Upper lobe of left lung (tissue), 6 donors: ENCODE results near the gene FOXP2. TPM values are rescaled to one million over a fixed set of nuclear protein-coding genes. Genes with fewer than 3 reads are reported as not detected.

Source experiments
- ATAC-seq, 2 donors: fragments of 200-7000 bp; cut with Tn5 transposase; one replicate each; pipeline ENCODE4 v1.9.1; 2022; ENCODE audit warnings: mild to moderate bottlenecking in 2 of 2, moderate library complexity in 2 of 2; ENCODE audit not compliant: low FRiP score in 2 of 2
- DNase-seq, 2 donors: peaks; one replicate each; pipeline ENCODE4 v3.0.0-alpha.2; 2019 to 2020
- H3K27ac ChIP-seq, 4 donors: fragments of 200-600 bp; sonication (generic); one replicate each; pipeline ENCODE4 v1.5.1; 2016 to 2019
- H3K27me3 ChIP-seq, 4 donors: fragments of 200-600 bp; sonication (generic); one replicate each; pipeline ENCODE4 v1.5.1; 2017 to 2019
- H3K36me3 ChIP-seq, 4 donors: fragments of 200-600 bp; sonication (generic); one replicate each; pipeline ENCODE4 v1.5.1; 2016 to 2019
- H3K4me1 ChIP-seq, 4 donors: fragments of 200-600 bp; sonication (generic); one replicate each; pipeline ENCODE4 v1.5.1; 2018 to 2019
- H3K4me3 ChIP-seq, 4 donors: fragments of 200-600 bp; sonication (generic); one replicate each; pipeline ENCODE4 v1.5.1; 2017 to 2019; ENCODE audit warnings: mild to moderate bottlenecking in 2 of 4, moderate library complexity in 1 of 4
- H3K9me3 ChIP-seq, 4 donors: fragments of 200-600 bp; sonication (generic); one replicate each; pipeline ENCODE4 v1.5.1; 2018 to 2019
- EP300 ChIP-seq, 4 donors: sonication (generic); formaldehyde crosslinking; IDR thresholded peaks; one replicate each; pipeline ENCODE4 v1.5.1; 2017; ENCODE audit warnings: antibody characterized with exemption in 4 of 4, control low read depth in 2 of 4
- POLR2A ChIP-seq, 4 donors: fragments of 450-650 bp; IDR thresholded peaks; one replicate each; pipeline ENCODE4 v1.5.1; 2016 to 2017; ENCODE audit warnings: antibody characterized with exemption in 4 of 4, mild to moderate bottlenecking in 2 of 4
- POLR2AphosphoS5 ChIP-seq, 2 donors: sonication (generic); formaldehyde crosslinking; IDR thresholded peaks; one replicate each; pipeline ENCODE4 v1.5.1; 2017; ENCODE audit warnings: antibody characterized with exemption in 2 of 2
- WGBS, 2 donors: methylation state at CpG; one replicate each; pipeline ENCODE4 v1.1.5; 2017 to 2018; 5-methylcytosine and 5-hydroxymethylcytosine counted together
- total RNA-seq, 6 donors: library from RNA; depleted of rRNA in 4 of 6; stranded (reverse); fragments of >200 nt in 4 of 6; gene quantifications; one replicate each; pipeline versions ENCODE4 v1.1.0 to v1.2.1, GENCODE V29; 2016 to 2021
- TF ChIP-seq, protein P1 (sequence below), 6 experiments: fragments of 450-650 bp in 4 of 6; fragments of 200-600 bp in 2 of 6; sonication (generic) in 2 of 6; IDR thresholded peaks; one replicate each; pipeline ENCODE4 v1.5.1; 2016 to 2019; ENCODE audit warnings: antibody characterized with exemption in 6 of 6
- donor health status: DM: no; HTN: no; CAD: no; lungs with moderate emphysema.
- donor health status: DM: no; HTN: yes; CAD: no; lungs with severe emphysema.

FOXP2 gene
- total RNA-seq, 6 donors from 2014 or later, result 3.4 to 24.1 (median 7.3) TPM

DNA sequence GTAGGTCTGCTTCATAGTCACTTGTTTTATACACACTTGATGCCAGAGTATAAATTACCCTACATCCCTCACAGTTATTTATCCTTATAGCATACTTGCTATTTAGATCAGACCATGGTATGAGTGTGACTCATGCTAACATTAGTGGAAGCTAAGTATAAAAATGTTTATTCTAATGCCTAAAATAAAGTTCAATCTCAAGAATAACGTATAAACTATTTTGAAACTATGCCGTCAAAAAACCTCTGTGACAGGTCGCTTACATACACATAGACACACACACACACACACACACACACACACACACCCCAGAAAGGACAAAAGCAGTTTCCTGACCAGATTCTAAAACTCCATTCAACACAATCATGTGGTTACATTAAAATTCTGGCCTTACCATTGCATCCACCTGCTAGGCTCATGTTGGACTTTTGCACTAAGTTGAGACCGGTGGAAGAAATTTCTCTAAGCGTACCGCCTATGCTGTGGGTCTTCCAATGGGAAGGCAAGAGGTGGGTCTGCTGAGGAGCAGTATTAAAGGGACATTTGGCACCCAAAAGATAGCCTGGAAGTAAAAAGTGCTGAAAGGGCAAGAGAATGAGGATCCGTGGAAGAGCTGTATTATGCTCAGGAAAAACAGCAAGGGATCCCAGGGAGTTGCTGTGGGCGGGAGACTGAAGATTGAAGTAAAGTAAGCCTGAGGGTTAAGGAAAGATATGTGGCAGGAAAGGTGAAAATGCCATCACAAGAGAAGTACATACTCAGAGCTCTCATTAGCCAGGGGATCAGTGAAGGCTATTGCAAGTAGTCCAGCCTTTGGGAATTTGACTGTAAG is 5.0 kb downstream of the FOXP2 start:
- Histone ChIP-seq H3K9me3 (no peaks in the 10 kb centered on the region), H3K27me3 (no peaks in the 10 kb centered on the region), H3K27ac (no peak overlapping the region), H3K4me3 (no peak overlapping the region), H3K4me1 (peaks cover 0 to 9% (median 3%) of the 10 kb centered on the region in 4 donors), H3K36me3 (no peaks in the 10 kb centered on the region)
- TF ChIP-seq, protein P1, sequence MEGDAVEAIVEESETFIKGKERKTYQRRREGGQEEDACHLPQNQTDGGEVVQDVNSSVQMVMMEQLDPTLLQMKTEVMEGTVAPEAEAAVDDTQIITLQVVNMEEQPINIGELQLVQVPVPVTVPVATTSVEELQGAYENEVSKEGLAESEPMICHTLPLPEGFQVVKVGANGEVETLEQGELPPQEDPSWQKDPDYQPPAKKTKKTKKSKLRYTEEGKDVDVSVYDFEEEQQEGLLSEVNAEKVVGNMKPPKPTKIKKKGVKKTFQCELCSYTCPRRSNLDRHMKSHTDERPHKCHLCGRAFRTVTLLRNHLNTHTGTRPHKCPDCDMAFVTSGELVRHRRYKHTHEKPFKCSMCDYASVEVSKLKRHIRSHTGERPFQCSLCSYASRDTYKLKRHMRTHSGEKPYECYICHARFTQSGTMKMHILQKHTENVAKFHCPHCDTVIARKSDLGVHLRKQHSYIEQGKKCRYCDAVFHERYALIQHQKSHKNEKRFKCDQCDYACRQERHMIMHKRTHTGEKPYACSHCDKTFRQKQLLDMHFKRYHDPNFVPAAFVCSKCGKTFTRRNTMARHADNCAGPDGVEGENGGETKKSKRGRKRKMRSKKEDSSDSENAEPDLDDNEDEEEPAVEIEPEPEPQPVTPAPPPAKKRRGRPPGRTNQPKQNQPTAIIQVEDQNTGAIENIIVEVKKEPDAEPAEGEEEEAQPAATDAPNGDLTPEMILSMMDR (IDR thresholded peaks at IDR 0.05), result no peak
- TF ChIP-seq EP300 (IDR thresholded peaks at IDR 0.05), result no peak
- no peak for TF ChIP-seq POLR2A (IDR thresholded peaks at IDR 0.05)
- TF ChIP-seq POLR2AphosphoS5 (IDR thresholded peaks at IDR 0.05), result no peak
- ATAC-seq, result no peak
- no peak for DNase-seq
- 87 to 88% methylated on average over 8 of the region's 8 CpGs for WGBS, 2 donors

DNA sequence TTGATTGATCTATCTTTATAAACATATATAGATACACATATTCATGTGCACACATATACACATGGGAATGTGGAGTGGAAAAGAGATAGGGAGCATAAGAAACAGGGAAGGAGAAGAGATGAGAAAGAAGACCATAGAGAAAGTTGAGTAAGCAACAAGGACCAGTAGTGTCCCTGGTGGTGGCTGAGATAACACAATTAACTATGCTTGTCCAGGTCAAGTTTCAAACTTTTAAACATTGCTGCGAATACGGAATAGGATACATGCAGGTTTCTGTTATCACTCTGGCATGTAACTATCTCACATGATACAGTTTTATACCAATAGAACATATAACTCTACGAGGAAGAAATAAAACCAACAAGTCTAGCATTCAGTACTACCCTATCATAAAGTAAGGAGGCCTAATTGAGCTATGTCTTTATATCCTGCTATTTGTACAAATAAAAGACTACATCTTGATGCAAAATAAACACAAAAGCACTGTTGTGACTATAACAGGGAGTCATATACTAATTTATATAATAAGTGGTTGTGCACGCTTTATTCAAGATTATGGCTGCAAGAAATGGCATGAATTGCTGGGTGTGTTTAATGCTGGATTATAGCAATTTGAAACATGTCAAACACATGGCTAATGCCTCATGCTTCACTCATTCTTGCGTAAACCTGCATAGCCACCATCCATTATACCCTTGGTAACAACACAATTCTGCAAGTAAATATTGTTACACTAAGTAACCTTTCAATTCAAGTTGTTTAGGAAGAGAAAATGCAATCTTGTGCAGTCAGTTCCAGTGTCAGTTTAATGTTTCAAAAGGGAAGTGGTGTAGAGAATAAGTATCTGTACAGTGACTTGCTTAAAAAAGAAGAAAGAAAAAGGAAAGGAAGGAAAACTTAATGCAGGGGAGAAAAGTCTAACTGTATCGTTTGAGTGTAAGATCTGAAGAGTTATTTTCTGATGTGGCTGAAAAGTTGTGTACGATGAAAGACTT is 8.2 kb downstream of the FOXP2 start:
- DNase-seq (no peak), ATAC-seq (no peak)
- Histone ChIP-seq H3K9me3 (no peaks in the 10 kb centered on the region), H3K4me3 (no peak overlapping the region), H3K27me3 (no peaks in the 10 kb centered on the region), H3K36me3 (no peaks in the 10 kb centered on the region), H3K27ac (no peak overlapping the region), H3K4me1 (no peaks in the 10 kb centered on the region)
- no peak for TF ChIP-seq POLR2A (IDR thresholded peaks at IDR 0.05)
- TF ChIP-seq, protein P1 (IDR thresholded peaks at IDR 0.05), result peak in 1 of 6 experiments; percentile 20
- WGBS, 2 donors, result 82 to 84% methylated on average over 7 of the region's 7 CpGs

DNA sequence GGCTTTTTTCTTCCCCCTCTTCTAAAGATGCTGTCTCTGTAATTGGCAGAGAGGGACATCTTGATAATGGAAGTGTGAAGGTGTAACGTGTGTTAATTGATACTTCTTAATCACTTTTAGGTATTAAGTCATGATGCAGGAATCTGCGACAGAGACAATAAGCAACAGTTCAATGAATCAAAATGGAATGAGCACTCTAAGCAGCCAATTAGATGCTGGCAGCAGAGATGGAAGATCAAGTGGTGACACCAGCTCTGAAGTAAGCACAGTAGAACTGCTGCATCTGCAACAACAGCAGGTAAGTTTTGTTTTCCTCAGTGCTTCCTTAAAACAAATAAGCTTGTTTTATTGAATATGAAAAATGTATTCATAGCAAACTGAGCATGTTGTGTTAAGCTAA is 11.8 kb downstream of the FOXP2 start:
- Histone ChIP-seq H3K27ac (no peak overlapping the region), H3K36me3 (no peaks in the 10 kb centered on the region), H3K4me1 (no peaks in the 10 kb centered on the region), H3K27me3 (no peaks in the 10 kb centered on the region), H3K9me3 (no peaks in the 10 kb centered on the region), H3K4me3 (no peak overlapping the region)
- WGBS, 2 donors, result 92 to 97% methylated on average over 2 of the region's 2 CpGs
- DNase-seq (no peak), ATAC-seq (no peak)
- TF ChIP-seq POLR2A (IDR thresholded peaks at IDR 0.05) (no peak), EP300 (IDR thresholded peaks at IDR 0.05) (no peak), POLR2AphosphoS5 (IDR thresholded peaks at IDR 0.05) (no peak)
- TF ChIP-seq, protein P1 (IDR thresholded peaks at IDR 0.05), result no peak

DNA sequence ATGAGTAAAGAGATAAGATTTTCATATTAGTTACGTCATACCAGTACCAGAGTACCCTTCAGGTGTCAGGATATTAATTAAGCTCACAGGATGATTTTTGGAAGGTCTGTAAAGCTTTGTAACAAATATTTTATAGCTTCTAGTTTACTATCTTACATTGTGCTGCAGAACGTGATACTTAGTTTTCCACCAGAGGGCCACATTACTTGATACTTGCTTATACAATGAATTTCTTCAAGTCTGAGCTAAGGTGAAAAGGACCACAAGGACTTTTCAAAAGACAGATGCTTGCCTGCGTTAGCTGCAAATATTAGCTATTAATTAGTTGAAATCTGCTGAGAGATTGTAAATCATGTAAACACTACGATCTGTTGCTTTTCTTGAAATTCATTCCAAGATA is 12.2 kb downstream of the FOXP2 start:
- Histone ChIP-seq H3K9me3 (no peaks in the 10 kb centered on the region), H3K27me3 (no peaks in the 10 kb centered on the region), H3K36me3 (no peaks in the 10 kb centered on the region), H3K4me3 (no peak overlapping the region), H3K27ac (no peak overlapping the region), H3K4me1 (no peaks in the 10 kb centered on the region)
- TF ChIP-seq POLR2AphosphoS5 (IDR thresholded peaks at IDR 0.05) (no peak), EP300 (IDR thresholded peaks at IDR 0.05) (no peak)
- TF ChIP-seq, protein P1 (IDR thresholded peaks at IDR 0.05), result peak in 2 of 6 experiments; percentile 9 to 14
- ATAC-seq (no peak), DNase-seq (no peak)
- WGBS, 2 donors, result 68 to 77% methylated on average over 4 of the region's 4 CpGs
